Measurements from ENCODE around the gene FMN1.

The FMN1 gene

DNA sequence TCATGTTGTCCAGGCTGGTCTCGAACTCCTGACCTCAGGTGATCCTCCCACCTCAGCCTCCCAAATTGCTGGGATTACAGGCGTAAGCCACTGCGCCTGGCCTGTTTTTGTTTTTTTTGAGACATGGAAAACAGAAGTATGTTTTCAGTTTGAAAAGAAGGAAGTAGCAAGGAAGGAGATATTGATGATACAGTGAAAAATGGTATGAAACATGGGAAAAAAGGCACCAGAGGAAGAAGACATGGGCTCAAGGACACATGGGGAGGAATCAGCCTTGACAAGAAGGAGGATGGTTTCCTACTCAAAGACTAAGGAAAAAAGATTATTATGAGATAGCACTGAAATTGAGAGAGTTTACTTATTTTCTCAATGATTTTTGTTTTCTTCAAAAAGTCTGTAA lies 30.7 kb downstream of the FMN1 start:
- H3K27ac ChIP-seq (ENCODE audit: low read length), result no peak overlapping the region
- no peaks in the 10 kb centered on the region for H3K27me3 ChIP-seq (ENCODE audit: low read depth, low read length)
- no peaks in the 10 kb centered on the region for H3K4me1 ChIP-seq (ENCODE audit: control insufficient read depth in 1 of 2, insufficient read depth in 2 of 2, low read length in 2 of 2)
- no peaks in the 10 kb centered on the region for H3K36me3 ChIP-seq (ENCODE audit: control insufficient read depth in 1 of 2, insufficient read depth in 2 of 2, low read length in 2 of 2)
- H3K9me3 ChIP-seq (ENCODE audit: control insufficient read depth in 1 of 2, low read length in 2 of 2), result no peaks in the 10 kb centered on the region
- no peak overlapping the region for H3K4me3 ChIP-seq (ENCODE audit: low read depth in 1 of 2, low read length in 2 of 2)

DNA sequence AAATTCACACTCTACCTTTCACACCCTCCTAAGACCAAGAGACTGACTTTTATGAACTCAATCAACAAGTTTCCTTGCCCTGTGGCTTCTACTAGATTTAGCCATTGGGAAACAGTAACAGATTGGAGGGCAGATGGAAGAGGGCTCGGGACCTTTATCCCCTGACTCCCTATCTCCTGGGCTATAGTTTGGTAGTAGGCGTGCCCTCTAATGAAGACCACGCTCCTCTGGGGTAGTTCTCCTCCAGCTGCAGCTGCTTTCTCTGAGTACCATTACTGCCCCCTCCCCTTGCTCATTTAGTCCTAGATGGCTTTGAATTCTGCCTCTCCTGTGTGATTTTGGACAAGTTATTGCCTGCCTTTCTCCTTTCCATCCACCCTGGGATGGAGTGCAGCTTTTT lies 33.3 kb downstream of the FMN1 start:
- Histone ChIP-seq H3K4me3 (ENCODE audit: low read depth in 1 of 2, low read length in 2 of 2) (no peak overlapping the region), H3K36me3 (ENCODE audit: control insufficient read depth in 1 of 2, insufficient read depth in 2 of 2, low read length in 2 of 2) (no peaks in the 10 kb centered on the region), H3K27me3 (ENCODE audit: low read depth, low read length) (no peaks in the 10 kb centered on the region), H3K27ac (ENCODE audit: low read length) (peak overlapping the region; percentile 78), H3K4me1 (ENCODE audit: control insufficient read depth in 1 of 2, insufficient read depth in 2 of 2, low read length in 2 of 2) (no peaks in the 10 kb centered on the region), H3K9me3 (ENCODE audit: control insufficient read depth in 1 of 2, low read length in 2 of 2) (no peaks in the 10 kb centered on the region)

DNA sequence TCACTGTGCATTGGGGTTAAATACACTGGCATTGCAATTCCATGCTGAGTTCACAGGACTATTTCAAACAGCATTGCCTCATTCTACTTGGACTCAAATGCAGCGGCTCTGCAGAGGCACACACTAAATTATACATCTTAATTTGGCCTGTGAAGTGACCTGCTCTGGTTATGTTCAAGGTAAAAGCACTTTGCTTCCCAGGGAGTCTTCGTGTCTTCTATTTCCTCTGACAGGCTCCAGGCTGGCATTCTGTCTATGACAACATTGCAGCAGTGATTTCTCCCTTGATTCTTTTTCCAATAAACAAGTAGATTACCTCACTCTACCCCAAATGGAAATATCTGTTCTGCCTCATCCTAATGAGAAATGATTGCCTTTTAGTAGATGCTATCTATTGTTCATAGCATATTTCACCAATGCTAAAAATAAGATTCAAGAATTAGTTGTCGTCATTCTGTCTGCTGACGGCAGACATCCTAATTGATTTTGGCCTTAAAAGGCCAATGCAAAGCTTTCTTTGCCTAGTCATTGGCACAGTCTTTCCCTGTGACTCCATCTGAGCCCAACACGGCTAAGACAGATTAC lies 33.8 kb downstream of the FMN1 start:
- no peaks in the 10 kb centered on the region for H3K27me3 ChIP-seq (ENCODE audit: low read depth, low read length)
- no peaks in the 10 kb centered on the region for H3K4me1 ChIP-seq (ENCODE audit: control insufficient read depth in 1 of 2, insufficient read depth in 2 of 2, low read length in 2 of 2)
- no peak overlapping the region for H3K4me3 ChIP-seq (ENCODE audit: low read depth in 1 of 2, low read length in 2 of 2)
- H3K36me3 ChIP-seq (ENCODE audit: control insufficient read depth in 1 of 2, insufficient read depth in 2 of 2, low read length in 2 of 2), result no peaks in the 10 kb centered on the region
- H3K9me3 ChIP-seq (ENCODE audit: control insufficient read depth in 1 of 2, low read length in 2 of 2), result no peaks in the 10 kb centered on the region
- peak overlapping the region; percentile 79 for H3K27ac ChIP-seq (ENCODE audit: low read length)

DNA sequence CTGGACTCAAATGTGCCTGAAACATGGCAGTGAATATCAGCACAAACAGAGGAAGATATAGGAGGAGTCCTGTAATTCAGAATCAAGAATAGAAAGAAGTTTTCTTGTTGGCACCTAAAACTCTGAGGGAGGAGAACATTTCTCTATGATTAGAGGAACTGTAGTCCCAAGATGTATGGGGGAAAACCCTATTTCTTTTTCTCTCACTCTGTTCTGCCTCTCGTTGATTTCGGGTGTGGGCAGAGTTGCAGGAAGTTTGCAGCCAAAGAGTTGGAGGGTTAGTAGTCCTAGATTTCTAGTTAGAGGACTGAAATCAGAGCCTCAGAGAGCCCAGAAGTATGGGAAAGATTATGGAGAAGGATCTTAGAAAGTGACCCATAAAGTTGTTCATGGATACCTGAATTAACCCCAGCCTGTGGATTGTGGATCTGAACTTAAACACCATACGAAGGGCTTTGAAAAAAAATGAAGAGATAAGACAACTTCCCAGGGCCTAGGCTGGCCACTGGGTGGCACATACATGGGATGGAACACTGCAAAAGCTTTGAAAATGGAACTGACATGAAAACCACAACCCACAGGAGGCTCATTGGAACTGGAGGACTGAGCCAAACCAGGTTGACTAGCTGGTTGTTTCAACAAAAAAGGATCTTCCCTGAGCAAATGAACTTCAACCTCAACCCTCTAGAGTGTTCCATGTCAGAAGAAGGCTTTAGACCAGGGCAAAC lies 34.6 kb downstream of the FMN1 start:
- peak overlapping the region; percentile 79 for H3K27ac ChIP-seq (ENCODE audit: low read length)
- no peaks in the 10 kb centered on the region for H3K36me3 ChIP-seq (ENCODE audit: control insufficient read depth in 1 of 2, insufficient read depth in 2 of 2, low read length in 2 of 2)
- H3K9me3 ChIP-seq (ENCODE audit: control insufficient read depth in 1 of 2, low read length in 2 of 2), result no peaks in the 10 kb centered on the region
- no peaks in the 10 kb centered on the region for H3K27me3 ChIP-seq (ENCODE audit: low read depth, low read length)
- no peak overlapping the region for H3K4me3 ChIP-seq (ENCODE audit: low read depth in 1 of 2, low read length in 2 of 2)
- H3K4me1 ChIP-seq (ENCODE audit: control insufficient read depth in 1 of 2, insufficient read depth in 2 of 2, low read length in 2 of 2), result no peaks in the 10 kb centered on the region

DNA sequence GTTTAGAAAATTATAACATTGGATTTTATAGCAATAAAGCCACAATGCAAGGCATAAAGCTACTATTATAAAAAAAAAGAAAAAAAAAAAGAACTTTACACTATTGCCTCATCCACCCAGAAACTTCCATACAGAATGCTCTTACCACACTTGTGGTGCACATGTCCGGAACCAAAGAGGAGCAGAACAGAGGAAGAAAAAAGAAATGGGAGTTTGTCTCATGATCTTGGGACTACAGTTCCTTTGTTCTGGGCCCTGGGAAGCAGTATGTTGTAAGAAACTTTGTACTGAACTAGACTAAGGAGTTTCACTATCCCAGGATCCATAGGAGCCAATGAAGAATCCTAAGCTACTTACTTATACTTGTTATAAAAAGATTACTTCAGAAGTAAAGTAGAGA lies 36.1 kb downstream of the FMN1 start:
- Histone ChIP-seq H3K27me3 (ENCODE audit: low read depth, low read length) (no peaks in the 10 kb centered on the region), H3K4me1 (ENCODE audit: control insufficient read depth in 1 of 2, insufficient read depth in 2 of 2, low read length in 2 of 2) (no peaks in the 10 kb centered on the region), H3K4me3 (ENCODE audit: low read depth in 1 of 2, low read length in 2 of 2) (no peak overlapping the region), H3K9me3 (ENCODE audit: control insufficient read depth in 1 of 2, low read length in 2 of 2) (no peaks in the 10 kb centered on the region), H3K27ac (ENCODE audit: low read length) (no peak overlapping the region), H3K36me3 (ENCODE audit: control insufficient read depth in 1 of 2, insufficient read depth in 2 of 2, low read length in 2 of 2) (peaks cover 0 to 2% of the 10 kb centered on the region in 2 donors)

DNA sequence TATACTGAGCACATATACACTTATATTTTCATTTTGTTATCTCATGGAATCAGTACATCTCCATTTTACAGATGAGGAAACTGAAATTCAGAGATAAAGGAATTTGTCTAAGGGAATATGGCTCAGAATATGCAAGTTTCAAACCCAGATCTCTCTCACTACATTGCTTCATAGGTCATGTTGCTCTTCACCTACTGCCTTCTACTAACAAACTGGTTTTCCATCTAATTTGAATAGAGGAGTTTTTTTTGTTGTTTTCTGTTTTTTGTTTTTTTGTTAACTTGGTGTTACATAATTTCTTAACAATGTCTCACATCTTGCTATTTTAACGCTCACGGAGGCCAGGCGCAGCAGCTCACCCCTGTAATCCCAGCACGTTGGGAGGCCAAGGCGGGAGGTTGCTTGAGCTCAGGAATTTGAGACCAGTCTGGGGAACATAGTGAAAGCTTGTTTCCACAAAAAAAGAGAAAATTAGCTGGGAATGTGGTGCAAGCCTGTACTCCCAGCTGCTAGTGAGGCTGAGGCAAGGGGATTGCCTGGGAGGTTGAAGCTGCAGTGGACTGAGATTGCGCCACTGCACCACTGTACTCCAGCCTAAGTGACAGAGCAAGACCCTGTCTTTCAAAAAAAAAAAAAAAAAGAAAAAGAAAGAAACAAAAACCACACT lies 37.0 kb downstream of the FMN1 start:
- H3K27ac ChIP-seq (ENCODE audit: low read length), result no peak overlapping the region
- H3K4me3 ChIP-seq (ENCODE audit: low read depth in 1 of 2, low read length in 2 of 2), result no peak overlapping the region
- peaks cover 0 to 2% of the 10 kb centered on the region in 2 donors for H3K36me3 ChIP-seq (ENCODE audit: control insufficient read depth in 1 of 2, insufficient read depth in 2 of 2, low read length in 2 of 2)
- no peaks in the 10 kb centered on the region for H3K27me3 ChIP-seq (ENCODE audit: low read depth, low read length)
- H3K4me1 ChIP-seq (ENCODE audit: control insufficient read depth in 1 of 2, insufficient read depth in 2 of 2, low read length in 2 of 2), result no peaks in the 10 kb centered on the region
- no peaks in the 10 kb centered on the region for H3K9me3 ChIP-seq (ENCODE audit: control insufficient read depth in 1 of 2, low read length in 2 of 2)

DNA sequence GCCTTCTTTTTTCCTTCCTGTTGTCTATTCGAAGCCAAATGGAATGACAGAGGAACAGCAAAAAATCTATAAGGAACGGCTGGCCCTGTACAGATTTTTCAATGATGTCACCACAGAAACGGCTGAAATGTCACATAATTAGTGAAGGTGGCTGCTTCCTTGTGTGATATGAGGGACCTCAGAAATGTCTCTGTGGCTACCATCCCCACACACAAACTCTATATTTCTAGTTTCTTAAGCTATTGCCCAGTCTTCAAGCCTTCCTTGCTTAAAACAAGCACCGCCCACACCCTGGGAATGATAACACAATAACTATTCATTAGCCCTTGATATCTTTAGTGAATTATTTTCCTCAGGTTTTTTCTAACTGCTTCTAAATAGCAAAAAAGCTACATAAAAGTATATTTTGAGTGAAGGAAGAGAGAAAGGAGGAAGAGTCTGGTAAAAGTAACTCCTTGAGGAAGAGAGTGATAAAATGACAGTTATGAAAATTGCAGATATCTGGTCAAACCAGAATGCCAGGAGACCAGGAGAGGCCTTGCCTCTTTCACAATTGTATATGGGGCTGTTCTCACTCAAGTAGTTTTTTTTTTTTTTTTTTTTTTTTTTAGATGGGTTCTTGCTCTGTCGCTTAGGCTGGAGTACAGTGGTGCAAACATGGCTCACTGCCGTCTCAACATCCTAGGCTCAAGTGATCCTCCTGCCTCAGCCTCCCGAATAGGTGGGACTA lies 38.7 kb downstream of the FMN1 start:
- Histone ChIP-seq H3K27me3 (ENCODE audit: low read depth, low read length) (no peaks in the 10 kb centered on the region), H3K4me1 (ENCODE audit: control insufficient read depth in 1 of 2, insufficient read depth in 2 of 2, low read length in 2 of 2) (no peaks in the 10 kb centered on the region), H3K36me3 (ENCODE audit: control insufficient read depth in 1 of 2, insufficient read depth in 2 of 2, low read length in 2 of 2) (peaks cover 0 to 2% of the 10 kb centered on the region in 2 donors), H3K27ac (ENCODE audit: low read length) (no peak overlapping the region), H3K9me3 (ENCODE audit: control insufficient read depth in 1 of 2, low read length in 2 of 2) (no peaks in the 10 kb centered on the region), H3K4me3 (ENCODE audit: low read depth in 1 of 2, low read length in 2 of 2) (no peak overlapping the region)

DNA sequence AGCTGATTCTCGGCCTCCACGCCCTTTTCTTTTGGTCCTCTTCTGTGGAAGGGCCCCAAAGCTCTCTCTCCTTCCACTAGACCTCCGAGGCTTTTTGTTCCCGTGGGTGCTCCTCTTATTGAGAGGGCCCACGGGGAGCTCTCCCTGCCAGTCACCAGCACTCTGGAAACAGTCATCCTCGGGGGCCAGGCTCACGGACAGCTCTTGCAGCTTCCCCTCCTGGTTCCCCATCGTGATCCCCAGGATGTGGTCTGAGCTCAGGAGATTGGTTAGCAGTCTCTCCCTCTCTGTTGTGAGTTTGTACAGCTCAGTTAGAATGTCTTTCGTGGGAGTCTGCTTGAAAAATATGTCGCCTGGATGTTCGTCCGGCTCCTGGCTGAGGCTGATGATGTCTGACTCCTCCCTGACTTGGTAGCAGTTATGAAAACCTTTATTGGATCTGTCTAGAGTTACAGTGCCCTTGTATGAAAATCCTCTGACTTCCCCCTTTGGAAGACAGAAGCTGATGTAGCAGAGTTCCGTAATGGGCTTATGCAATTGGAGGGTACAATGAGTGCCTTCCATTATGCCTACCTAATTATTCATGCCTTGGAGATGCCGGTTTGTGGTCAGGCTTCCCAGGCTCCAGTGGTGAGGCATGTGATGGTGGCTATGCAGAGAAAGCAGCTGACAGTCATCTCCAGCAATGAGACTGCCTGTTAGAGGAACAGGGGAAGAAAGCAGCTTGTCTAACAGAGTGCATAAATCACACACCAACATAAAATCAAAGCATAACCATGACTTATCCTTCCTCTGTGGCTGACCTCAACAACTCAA lies 40.0 kb downstream of the FMN1 start:
- peaks cover 0 to 2% of the 10 kb centered on the region in 2 donors for H3K36me3 ChIP-seq (ENCODE audit: control insufficient read depth in 1 of 2, insufficient read depth in 2 of 2, low read length in 2 of 2)
- H3K27me3 ChIP-seq (ENCODE audit: low read depth, low read length), result no peaks in the 10 kb centered on the region
- no peaks in the 10 kb centered on the region for H3K4me1 ChIP-seq (ENCODE audit: control insufficient read depth in 1 of 2, insufficient read depth in 2 of 2, low read length in 2 of 2)
- no peaks in the 10 kb centered on the region for H3K9me3 ChIP-seq (ENCODE audit: control insufficient read depth in 1 of 2, low read length in 2 of 2)
- no peak overlapping the region for H3K4me3 ChIP-seq (ENCODE audit: low read depth in 1 of 2, low read length in 2 of 2)
- H3K27ac ChIP-seq (ENCODE audit: low read length), result peak overlapping the region; percentile 17

DNA sequence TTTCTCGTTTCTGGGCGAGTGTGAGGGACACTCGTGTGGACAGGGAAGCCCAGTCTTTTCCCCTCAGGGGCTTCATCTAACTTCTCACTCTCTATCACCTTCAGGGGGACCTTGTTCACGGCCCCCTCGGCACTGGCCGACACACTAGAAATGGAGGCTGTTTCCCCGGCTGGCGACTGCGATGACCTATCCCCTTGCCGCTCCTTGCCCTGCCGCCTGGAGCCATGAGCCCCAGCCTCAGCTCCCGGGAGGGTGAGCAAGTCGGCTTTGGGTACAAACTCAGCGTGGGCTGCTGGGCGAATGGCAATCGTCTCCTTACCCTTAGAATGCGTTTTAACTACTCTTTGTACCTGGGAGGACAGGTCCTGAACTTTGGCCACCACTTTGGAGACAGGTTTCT lies 41.0 kb downstream of the FMN1 start:
- Histone ChIP-seq H3K36me3 (ENCODE audit: control insufficient read depth in 1 of 2, insufficient read depth in 2 of 2, low read length in 2 of 2) (peaks cover 0 to 2% of the 10 kb centered on the region in 2 donors), H3K4me1 (ENCODE audit: control insufficient read depth in 1 of 2, insufficient read depth in 2 of 2, low read length in 2 of 2) (no peaks in the 10 kb centered on the region), H3K27ac (ENCODE audit: low read length) (no peak overlapping the region), H3K4me3 (ENCODE audit: low read depth in 1 of 2, low read length in 2 of 2) (peak overlapping the region in 1 of 2 donors; percentile 27), H3K27me3 (ENCODE audit: low read depth, low read length) (no peaks in the 10 kb centered on the region), H3K9me3 (ENCODE audit: control insufficient read depth in 1 of 2, low read length in 2 of 2) (no peaks in the 10 kb centered on the region)

DNA sequence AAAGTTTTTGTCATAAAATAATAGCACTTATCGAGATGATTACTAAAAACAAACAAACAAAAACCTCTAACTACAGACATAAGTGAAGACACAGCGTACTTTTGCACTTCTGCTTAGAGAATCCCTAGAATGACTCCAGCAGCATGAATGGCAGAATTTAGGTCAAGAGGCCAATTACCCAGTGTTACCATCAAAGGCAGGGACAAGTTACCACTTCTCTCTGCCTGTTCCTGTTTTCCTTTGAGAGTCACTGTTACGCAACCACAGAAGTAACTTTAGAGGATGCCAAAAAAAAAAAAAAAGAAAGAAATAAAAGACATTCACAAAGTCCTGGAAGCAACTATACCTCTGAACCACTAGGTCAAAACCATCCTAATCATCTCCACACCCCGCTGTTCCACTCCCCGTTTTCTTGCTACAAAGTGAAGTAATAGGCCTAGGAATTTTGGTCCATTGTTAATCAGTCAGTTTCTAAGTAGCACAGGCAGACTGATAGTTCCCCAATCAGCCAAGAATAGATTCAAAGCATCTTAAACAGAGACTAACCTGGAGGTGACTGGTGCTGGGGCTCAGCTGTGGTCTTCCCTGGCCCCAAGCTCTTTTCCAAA lies 41.9 kb downstream of the FMN1 start:
- Histone ChIP-seq H3K27ac (ENCODE audit: low read length) (peak overlapping the region; percentile 16), H3K27me3 (ENCODE audit: low read depth, low read length) (no peaks in the 10 kb centered on the region), H3K9me3 (ENCODE audit: control insufficient read depth in 1 of 2, low read length in 2 of 2) (no peaks in the 10 kb centered on the region), H3K4me1 (ENCODE audit: control insufficient read depth in 1 of 2, insufficient read depth in 2 of 2, low read length in 2 of 2) (no peaks in the 10 kb centered on the region), H3K36me3 (ENCODE audit: control insufficient read depth in 1 of 2, insufficient read depth in 2 of 2, low read length in 2 of 2) (peaks cover 0 to 2% of the 10 kb centered on the region in 2 donors), H3K4me3 (ENCODE audit: low read depth in 1 of 2, low read length in 2 of 2) (peak overlapping the region; percentile 27 to 37)

All from muscle layer of duodenum (tissue), 2 donors.